ENCODE results near the gene LATS1.
"Not testable (repeated sequence)": the region's sequence is repeated elsewhere in the genome, so short reads cannot be mapped to it uniquely, and the experiment has no call there.

The LATS1 gene

GRCh38 chr6:149727793-149728498 lies 10.0 kb upstream of the LATS1 start:
- no peak for DNase-seq

GRCh38 chr6:149725785-149726184 lies 7.9 kb upstream of the LATS1 start:
- DNase-seq, result no peak

GRCh38 chr6:149723771-149724417 lies 6.0 kb upstream of the LATS1 start:
- DNase-seq, result peak; percentile 14

GRCh38 chr6:149723262-149723661 lies 5.4 kb upstream of the LATS1 start:
- DNase-seq, result no peak

- no peak for DNase-seq
Measured at GRCh38 chr6:149719531-149719930, 1.6 kb upstream of the LATS1 start.

GRCh38 chr6:149717255-149717587 lies 680 bp downstream of the LATS1 start:
- DNase-seq, result no peak

GRCh38 chr6:149716181-149716963 lies 1.5 kb downstream of the LATS1 start:
- DNase-seq, result no peak

GRCh38 chr6:149714442-149714841 lies 3.5 kb downstream of the LATS1 start:
- no peak for DNase-seq

GRCh38 chr6:149711711-149712110 lies 6.2 kb downstream of the LATS1 start:
- DNase-seq, result no peak

GRCh38 chr6:149701714-149702113 lies 16.2 kb downstream of the LATS1 start:
- no peak for DNase-seq

- no peak for DNase-seq
Measured at GRCh38 chr6:149699150-149699549, 18.8 kb downstream of the LATS1 start.

GRCh38 chr6:149698175-149698574 lies 19.7 kb downstream of the LATS1 start:
- no peak for DNase-seq

- DNase-seq, result no peak
Measured at GRCh38 chr6:149696901-149697300, 21.0 kb downstream of the LATS1 start.

- peak; percentile 7 for DNase-seq
Measured at GRCh38 chr6:149694921-149695320, 23.0 kb downstream of the LATS1 start.

GRCh38 chr6:149691201-149691600 lies 26.7 kb downstream of the LATS1 start:
- DNase-seq, result no peak

GRCh38 chr6:149686230-149686629 lies 31.7 kb downstream of the LATS1 start:
- no peak for DNase-seq

GRCh38 chr6:149683256-149683859 lies 34.5 kb downstream of the LATS1 start:
- DNase-seq, result no peak

GRCh38 chr6:149681845-149682244 lies 36.1 kb downstream of the LATS1 start:
- not testable (repeated sequence) for DNase-seq

GRCh38 chr6:149681209-149681608 lies 36.7 kb downstream of the LATS1 start:
- no peak for DNase-seq

- no peak for DNase-seq
Measured at GRCh38 chr6:149680503-149680902, 37.4 kb downstream of the LATS1 start.

GRCh38 chr6:149672265-149672664 lies 45.6 kb downstream of the LATS1 start:
- not testable (repeated sequence) for DNase-seq

GRCh38 chr6:149660028-149660427 lies 57.9 kb downstream of the LATS1 start:
- DNase-seq, result no peak

GRCh38 chr6:149657441-149657840 lies 60.5 kb downstream of the LATS1 start:
- DNase-seq, result no peak

GRCh38 chr6:149651056-149651455 lies 66.8 kb downstream of the LATS1 start:
- DNase-seq, result no peak

Measured in NCI-H526 treated with DMSO at 0.1 percent for 48 hours (cell line).